ENCODE results near the gene LAMA1.

The LAMA1 gene

GRCh38 chr18:6983366-6983765 lies 134.2 kb downstream of the LAMA1 start:
- DNase-seq = no peak

GRCh38 chr18:6982398-6982797 lies 135.2 kb downstream of the LAMA1 start:
- DNase-seq = no peak

GRCh38 chr18:6980363-6980762 lies 137.2 kb downstream of the LAMA1 start:
- no peak for DNase-seq

GRCh38 chr18:6979954-6980353 lies 137.6 kb downstream of the LAMA1 start:
- DNase-seq = no peak

GRCh38 chr18:6976935-6977334 lies 140.7 kb downstream of the LAMA1 start:
- no peak for DNase-seq

GRCh38 chr18:6975084-6975483 lies 142.5 kb downstream of the LAMA1 start:
- DNase-seq = no peak

GRCh38 chr18:6971823-6972478 lies 145.6 kb downstream of the LAMA1 start:
- no peak for DNase-seq

GRCh38 chr18:6963452-6964097 lies 154.0 kb downstream of the LAMA1 start:
- DNase-seq = no peak

- DNase-seq = no peak
These were observed 154.8 kb downstream of the LAMA1 start for GRCh38 chr18:6962571-6963451.

GRCh38 chr18:6961331-6961730 lies 156.3 kb downstream of the LAMA1 start:
- no peak for DNase-seq

GRCh38 chr18:6960656-6961055 lies 156.9 kb downstream of the LAMA1 start:
- DNase-seq = no peak

GRCh38 chr18:6960124-6960523 lies 157.5 kb downstream of the LAMA1 start:
- no peak for DNase-seq

GRCh38 chr18:6959110-6959509 lies 158.5 kb downstream of the LAMA1 start:
- no peak for DNase-seq

- no peak for DNase-seq
These were observed 160.6 kb downstream of the LAMA1 start for GRCh38 chr18:6956999-6957398.

- DNase-seq = no peak
These were observed 161.1 kb downstream of the LAMA1 start for GRCh38 chr18:6956495-6956894.

- DNase-seq = no peak
These were observed 162.3 kb downstream of the LAMA1 start for GRCh38 chr18:6955304-6955703.

- DNase-seq = no peak
These were observed 163.1 kb downstream of the LAMA1 start for GRCh38 chr18:6954501-6954900.

- no peak for DNase-seq
These were observed 166.1 kb downstream of the LAMA1 start for GRCh38 chr18:6951336-6952090.

- DNase-seq = no peak
These were observed 167.0 kb downstream of the LAMA1 start for GRCh38 chr18:6950641-6951040.

- DNase-seq = no peak
These were observed 167.6 kb downstream of the LAMA1 start for GRCh38 chr18:6949800-6950586.

- DNase-seq = no peak
These were observed 169.1 kb downstream of the LAMA1 start for GRCh38 chr18:6948281-6949055.

Measured in activated CD4-positive, alpha-beta T cell treated with anti-CD3 and anti-CD28 coated beads for 4 hours (primary cell).